ENCODE results near the gene CCNY.

DNA sequence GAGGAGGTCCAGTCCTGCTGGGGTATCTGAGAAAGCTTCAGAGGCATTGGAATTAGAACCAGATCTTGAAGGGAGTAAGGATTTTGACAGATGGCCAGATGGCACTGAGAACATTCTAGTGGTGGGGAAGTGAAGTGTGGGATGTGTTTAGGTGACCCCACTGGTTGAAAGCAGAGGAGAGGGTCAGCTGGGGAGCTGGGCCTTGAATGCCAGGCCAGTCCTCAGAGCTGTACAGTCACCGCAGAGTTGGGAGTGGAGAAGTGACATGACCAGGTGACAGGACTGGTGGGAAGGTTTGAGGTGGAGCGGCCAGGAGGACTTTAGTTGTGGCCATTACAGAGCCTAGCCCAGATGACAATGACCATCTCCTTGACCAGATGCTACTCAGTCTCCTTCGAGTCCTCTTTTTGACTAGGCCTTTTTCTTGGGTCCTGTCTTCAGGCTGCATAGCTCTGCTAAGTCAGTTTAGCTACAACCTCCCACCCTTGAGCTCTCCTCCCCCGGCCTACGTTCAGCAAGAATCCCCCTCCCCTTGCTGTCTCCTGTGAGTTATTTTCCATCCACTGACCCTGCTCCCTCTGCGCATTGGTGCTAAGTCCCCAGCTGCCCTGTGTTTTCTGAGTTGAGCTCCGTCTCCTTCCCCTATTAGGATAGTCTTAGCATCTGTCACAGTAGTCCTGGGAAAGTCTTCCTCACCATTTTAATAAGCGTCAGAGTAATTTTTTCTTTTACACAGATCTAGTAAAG is 56.3 kb downstream of the CCNY start:
- TF ChIP-seq POLR2A (IDR thresholded peaks at IDR 0.05) (no peak), POLR2AphosphoS5 (IDR thresholded peaks at IDR 0.05) (no peak)

Data from prostate gland (tissue), 1 donor.